Hematopoietic multipotent progenitor cell treated with erythropoietin and hydrocortisone succinate and interleukin-3 and kit ligand, for 17 days (in vitro differentiated cells): ENCODE results near the gene GABRA5.
"Not testable (repeated sequence)": the region's sequence is repeated elsewhere in the genome, so short reads cannot be mapped to it uniquely, and the experiment has no call there.

Experiments used
- DNase-seq: peaks from one replicate; pipeline ENCODE4 v3.0.0-alpha.2; 2015; ENCODE audit warnings: low spot score

Gene GABRA5

DNA sequence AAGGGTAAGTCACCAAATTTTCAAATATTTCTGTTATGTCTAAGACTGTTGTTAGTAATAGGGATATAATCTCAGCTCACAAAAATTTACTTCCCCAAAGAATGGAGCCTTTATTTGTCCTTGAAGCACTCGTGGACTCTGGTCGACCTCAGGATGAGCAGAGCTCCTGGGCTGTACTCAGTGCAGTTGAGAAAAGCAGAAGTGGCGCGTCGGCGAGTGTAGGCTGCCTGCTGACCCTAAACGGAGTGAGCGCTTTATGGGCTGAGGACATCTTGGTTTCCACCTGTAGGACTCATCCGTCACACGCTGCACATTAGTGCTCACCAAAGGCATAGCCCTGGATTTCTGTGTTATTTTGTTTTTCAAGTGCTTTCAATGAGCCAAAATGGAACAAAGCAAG lies 11.0 kb downstream of the GABRA5 start:
- no peak for DNase-seq

DNA sequence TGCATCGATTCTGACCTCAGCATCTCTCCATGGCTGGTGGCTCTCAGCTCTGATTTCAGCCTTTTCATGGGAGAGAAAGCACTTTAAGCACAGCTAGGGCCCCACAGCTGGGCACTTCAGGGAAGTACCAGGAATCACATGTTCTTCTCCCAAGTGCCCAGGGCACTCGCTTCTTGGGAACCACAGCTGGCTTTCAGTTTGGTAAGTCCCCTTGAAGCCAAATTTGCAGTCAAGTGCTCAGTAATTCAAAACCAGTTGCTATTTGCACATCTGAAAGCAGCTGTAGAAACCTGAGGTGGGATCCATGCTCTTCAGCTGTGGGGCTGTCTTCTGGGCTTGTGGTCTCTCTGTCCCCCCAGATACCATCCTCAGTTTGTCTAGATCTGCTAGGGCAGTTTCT lies 12.8 kb downstream of the GABRA5 start:
- no peak for DNase-seq

DNA sequence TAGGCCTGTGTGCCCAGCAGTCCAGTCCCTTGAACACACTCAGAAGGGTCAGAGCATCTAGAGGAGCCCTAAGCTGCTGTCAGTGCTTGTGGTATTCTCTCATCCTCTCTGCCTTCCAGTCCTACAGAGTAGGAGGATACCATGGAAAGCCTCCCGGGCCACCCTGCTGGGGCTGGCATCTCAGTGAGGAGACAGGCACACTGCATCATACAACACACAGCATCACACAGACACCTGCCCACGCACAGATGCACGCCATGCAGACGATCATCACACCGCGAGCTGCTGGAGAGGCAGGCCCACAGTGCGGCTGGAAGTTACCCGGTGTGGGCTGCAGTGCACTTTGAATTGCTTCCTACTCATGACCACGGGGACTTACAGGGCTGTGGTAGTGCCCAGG lies 15.2 kb downstream of the GABRA5 start:
- no peak for DNase-seq

GRCh38 chr15:26882616-26883365 lies 15.9 kb downstream of the GABRA5 start:
- DNase-seq = no peak

- DNase-seq = no peak
Measured at GRCh38 chr15:26883466-26883865, 16.6 kb downstream of the GABRA5 start.

GRCh38 chr15:26886566-26886965 lies 19.7 kb downstream of the GABRA5 start:
- DNase-seq = no peak

DNA sequence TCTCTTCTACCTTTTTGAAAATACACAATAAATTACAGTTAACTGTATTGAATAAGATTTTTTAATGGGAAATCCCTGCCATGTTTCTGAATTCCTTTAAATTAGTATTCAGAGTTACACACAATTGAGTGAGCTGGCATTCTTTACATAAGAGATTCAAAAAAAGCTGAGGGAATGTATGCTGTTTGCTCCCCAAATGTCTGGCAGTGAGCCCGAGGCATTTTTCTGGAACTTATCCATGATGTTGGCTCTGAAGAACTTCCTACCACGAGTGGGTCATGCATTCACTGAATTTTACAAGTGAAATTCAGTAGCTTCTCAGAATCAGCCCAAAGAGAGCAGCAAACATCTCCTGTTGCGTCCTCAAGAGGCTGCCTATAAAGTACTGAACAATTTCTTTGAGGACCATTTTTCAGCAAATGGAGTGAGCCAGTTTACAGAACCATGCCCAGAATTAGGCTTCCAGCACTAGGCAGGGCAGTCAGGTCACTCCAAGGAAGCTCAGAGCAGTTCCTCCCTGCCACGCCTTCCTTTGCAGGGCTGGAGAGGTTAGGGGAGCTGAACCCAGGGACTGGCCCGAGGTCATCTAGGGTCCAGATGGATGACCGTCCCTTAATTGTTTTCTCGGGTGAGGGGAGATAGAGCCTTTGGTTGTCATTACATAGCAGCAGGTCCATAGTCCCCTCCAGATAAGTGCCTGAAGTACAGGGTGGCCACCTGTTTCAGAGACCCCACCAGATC lies 21.2 kb downstream of the GABRA5 start:
- no peak for DNase-seq

DNA sequence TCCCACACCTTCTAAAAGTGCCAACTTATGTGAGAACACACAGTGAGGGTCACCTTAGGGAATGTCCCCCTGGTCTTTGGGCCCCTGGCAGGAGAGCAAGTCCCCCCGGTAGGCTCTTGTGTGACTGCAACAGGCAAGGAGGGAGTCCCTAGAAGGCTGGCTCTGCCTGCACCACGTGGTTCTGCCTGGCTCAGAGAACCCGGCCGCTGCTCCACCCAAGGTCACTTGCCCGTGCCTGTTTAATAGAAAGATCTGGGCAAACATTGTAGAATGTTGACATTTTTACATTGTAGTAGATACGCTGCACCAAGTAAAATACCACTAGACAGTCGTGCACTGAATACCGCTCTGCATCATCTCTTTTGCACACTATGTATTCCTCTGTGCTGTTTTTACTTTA lies 21.9 kb downstream of the GABRA5 start:
- DNase-seq = no peak

DNA sequence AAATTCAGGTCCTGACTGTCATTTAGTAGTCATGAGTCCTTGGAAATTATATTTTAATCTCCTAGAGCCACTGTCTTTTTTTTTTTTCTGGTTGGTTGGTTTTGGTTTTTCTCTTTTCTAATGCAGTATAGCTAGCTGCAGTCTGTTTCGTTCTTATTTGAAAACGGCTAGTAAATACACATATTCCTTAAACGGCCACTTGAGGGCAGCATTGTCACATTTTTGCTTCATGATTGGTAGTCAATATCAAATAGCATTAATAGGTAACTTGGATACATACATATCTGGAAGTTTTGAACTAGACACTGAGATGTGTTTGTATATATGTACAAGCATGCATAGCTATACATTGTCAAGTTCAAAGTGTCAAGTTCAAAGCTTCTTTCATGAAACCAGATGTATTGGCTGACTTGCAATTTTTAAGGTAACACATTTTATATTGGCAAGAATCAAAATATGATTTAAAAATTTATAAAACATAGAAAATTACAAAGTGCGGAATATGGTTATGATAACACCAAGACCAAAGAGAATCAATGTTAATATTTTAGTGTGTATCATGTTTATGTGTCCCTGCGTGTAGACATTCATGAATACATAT lies 22.5 kb downstream of the GABRA5 start:
- DNase-seq = peak; percentile 62

GRCh38 chr15:26890451-26890850 lies 23.6 kb downstream of the GABRA5 start:
- DNase-seq = no peak

DNA sequence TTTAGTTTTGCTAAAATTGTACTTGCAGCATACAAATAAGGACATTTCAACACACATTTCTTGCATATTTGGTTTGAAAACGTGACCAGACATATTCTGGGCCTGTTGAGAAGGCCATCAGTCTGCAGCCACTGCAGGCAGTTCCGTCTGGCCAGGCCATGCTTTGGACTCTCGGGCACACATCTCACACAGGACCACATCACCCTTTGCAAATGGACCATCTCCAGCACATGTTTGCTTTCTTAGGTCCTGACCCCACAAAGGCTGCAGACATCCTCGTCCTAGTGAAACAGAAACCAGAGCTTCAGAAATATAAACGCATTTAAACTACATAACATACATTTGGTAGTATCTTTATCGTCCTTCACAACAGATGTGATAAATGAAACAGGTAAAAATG lies 24.1 kb downstream of the GABRA5 start:
- DNase-seq = no peak

- DNase-seq = peak; percentile 4
Measured at GRCh38 chr15:26891448-26892181, 24.8 kb downstream of the GABRA5 start.

DNA sequence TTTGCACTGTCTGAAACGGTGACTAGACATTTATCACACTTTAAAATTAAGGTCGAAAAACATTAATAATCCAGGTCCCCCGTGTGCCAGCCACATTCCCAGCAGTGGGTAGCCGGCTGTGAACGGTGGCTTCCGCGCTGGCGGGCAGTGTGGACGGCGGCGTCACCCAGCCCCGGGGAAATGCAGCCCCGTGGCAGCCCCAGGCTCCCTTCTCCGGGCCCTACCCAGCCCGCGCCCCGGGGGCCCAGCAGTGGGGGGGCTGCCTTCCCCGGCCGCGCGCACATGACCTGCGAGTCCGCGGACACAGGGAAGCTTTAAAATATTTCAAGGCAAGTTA lies 25.3 kb downstream of the GABRA5 start:
- DNase-seq = no peak

DNA sequence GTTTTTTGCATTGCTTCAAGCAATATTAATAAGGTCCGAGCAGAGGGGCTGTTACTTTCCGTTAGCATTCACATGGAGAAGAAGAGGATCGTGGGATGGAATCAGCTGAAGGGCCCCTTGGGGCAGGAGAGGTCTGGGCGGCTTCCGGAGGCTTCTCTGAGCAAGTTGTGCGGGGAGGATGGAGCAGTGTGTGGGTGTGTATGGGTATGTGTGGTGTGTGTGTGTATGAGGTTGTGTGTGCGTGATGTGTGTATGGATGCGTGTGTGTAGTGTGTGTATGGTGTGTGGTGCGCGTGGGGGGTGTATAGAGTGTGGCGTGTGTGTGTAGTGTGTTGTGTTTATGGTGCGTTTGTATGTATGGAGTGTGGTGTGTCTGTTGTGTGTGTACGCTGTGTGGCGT lies 25.8 kb downstream of the GABRA5 start:
- no peak for DNase-seq

DNA sequence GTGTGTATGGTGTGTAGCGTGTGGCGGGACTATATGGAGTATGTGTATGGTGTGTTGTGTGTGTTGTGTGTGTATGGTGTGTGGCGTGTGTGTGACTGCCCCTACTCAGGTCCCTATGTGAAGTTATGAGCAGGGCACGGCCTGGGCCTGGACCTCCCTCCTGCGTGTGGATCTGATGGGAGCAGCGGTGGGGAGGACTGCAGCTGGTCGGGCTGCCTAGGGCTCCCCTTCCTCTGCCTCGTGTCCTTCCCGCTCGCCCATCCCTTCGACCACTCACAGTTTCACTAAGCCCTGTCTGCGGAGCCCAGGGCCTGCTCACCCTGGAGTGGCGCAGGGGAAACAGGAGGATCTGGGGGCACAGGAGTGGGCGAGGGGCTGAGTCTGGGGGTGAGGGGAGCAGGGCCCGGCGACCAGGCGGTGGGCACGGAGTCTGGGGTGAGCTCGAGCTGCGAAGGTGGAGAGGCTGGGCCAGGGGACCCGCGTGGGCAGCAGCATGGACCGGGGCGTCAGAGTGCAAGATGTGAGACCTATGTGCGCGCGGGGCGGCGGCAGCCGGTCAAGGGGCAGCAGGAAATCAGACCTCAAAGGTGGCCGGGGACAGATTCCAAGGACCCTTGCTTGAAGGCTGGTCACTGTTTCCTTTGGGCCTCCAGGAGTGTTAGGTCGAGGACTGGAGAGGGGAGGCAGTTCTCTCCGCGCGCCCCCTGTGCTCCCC lies 26.6 kb downstream of the GABRA5 start:
- no peak for DNase-seq

- DNase-seq = no peak
Measured at GRCh38 chr15:26894181-26894580, 27.3 kb downstream of the GABRA5 start.

- DNase-seq = not testable (repeated sequence)
Measured at GRCh38 chr15:26895346-26895745, 28.5 kb downstream of the GABRA5 start.

DNA sequence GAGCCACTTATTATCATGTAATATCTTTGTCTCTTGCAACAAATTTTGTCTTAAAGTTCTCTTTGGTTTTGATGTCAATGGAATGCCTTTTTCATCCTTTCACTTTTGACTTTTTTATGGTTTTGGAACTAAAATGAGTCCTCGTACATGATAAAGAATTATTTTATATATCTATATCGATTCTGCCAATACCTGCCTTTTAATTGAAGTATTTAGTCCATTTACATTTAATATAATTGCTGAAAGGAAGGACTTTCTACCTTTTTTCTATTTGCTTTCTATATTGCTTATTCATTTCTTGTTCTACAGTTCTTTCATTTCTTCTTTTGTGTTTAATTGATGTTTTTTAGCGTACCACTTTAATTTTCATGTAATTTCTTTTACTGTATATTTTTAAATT lies 32.8 kb downstream of the GABRA5 start:
- DNase-seq = no peak

DNA sequence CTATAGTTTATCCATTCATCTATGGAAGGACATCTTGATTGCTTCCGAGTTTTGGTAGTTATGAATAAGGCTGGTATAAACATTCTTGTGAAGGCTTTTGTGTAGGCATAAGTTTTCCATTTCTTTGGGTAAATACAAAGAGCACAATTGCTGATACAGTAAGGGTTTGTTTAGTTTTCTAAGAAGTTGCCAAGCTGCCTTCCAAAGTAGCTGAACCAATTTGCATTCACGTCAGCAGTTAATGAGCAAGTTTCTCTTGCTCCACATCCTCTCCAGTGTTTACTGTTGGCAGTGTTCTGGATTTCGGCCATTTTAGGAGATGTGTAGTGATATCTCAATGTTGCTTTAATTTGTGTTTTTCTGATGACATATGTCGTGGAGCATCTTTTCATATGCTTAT lies 34.2 kb downstream of the GABRA5 start:
- DNase-seq = no peak

GRCh38 chr15:26910715-26911114 lies 43.9 kb downstream of the GABRA5 start:
- DNase-seq = no peak

GRCh38 chr15:26921433-26921832 lies 54.6 kb downstream of the GABRA5 start:
- DNase-seq = no peak

DNA sequence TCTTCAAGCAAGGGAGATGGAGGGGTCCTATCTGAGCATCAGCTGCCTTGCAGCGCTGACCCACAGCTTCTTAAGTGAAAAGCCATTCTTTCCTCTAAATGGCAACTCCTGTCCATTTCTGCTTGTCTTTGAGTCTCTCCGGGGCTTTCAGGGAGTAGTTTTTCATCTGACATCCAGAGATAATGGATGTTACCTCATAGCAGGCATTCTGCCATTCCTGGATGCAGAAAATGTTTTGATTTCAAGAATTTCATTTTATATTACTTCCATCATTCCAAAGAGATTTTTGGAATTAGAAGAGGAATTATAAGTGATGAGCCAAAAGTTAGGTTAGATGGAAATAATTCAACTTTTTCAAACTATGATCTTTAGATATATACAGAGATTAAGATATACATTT lies 59.2 kb downstream of the GABRA5 start:
- DNase-seq = no peak
